ENCODE results near the gene CDKL2.

The CDKL2 gene

GRCh38 chr4:75605928-75606327 lies 24.4 kb downstream of the CDKL2 start:
- no peak for TF ChIP-seq CTCF (IDR thresholded peaks at IDR 0.05; ENCODE audit: low read length)
- no peak for TF ChIP-seq EZH2 (IDR thresholded peaks at IDR 0.05; ENCODE audit: borderline replicate concordance, low read length)
- Histone ChIP-seq H3K9me3 (ENCODE audit: low read length) (no peaks in the 10 kb centered on the region), H3K79me2 (ENCODE audit: insufficient read depth, low read length) (no peaks in the 10 kb centered on the region), H3K9ac (ENCODE audit: low read length) (no peak overlapping the region), H3K27ac (ENCODE audit: low read depth, low read length, poor library complexity, severe bottlenecking) (no peak overlapping the region), H3K4me3 (ENCODE audit: low read depth, low read length, poor library complexity, severe bottlenecking) (no peak overlapping the region), H3F3A (ENCODE audit: insufficient read depth, low read length) (no peaks in the 10 kb centered on the region), H3K4me2 (ENCODE audit: low read length) (no peak overlapping the region), H2AFZ (ENCODE audit: low read length) (no peak overlapping the region), H3K4me1 (ENCODE audit: insufficient read depth, low read length, severe bottlenecking) (no peaks in the 10 kb centered on the region), H3K9me2 (ENCODE audit: low read depth, low read length) (no peaks in the 10 kb centered on the region), H3K27me3 (ENCODE audit: insufficient read depth, low read length) (no peaks in the 10 kb centered on the region), H3K36me3 (ENCODE audit: insufficient read depth, low read length) (no peaks in the 10 kb centered on the region), H4K20me1 (ENCODE audit: insufficient read depth, low read length) (no peaks in the 10 kb centered on the region)

GRCh38 chr4:75599647-75600046 lies 30.7 kb downstream of the CDKL2 start:
- H3K4me1 ChIP-seq (ENCODE audit: insufficient read depth, low read length, severe bottlenecking): no peaks in the 10 kb centered on the region
- H4K20me1 ChIP-seq (ENCODE audit: insufficient read depth, low read length): no peaks in the 10 kb centered on the region
- no peak for TF ChIP-seq CTCF (IDR thresholded peaks at IDR 0.05; ENCODE audit: low read length)
- no peak overlapping the region for H3K4me3 ChIP-seq (ENCODE audit: low read depth, low read length, poor library complexity, severe bottlenecking)
- H3K9me2 ChIP-seq (ENCODE audit: low read depth, low read length): no peaks in the 10 kb centered on the region
- no peak overlapping the region for H3K4me2 ChIP-seq (ENCODE audit: low read length)
- no peaks in the 10 kb centered on the region for H3K9me3 ChIP-seq (ENCODE audit: low read length)
- no peak overlapping the region for H2AFZ ChIP-seq (ENCODE audit: low read length)
- no peaks in the 10 kb centered on the region for H3K79me2 ChIP-seq (ENCODE audit: insufficient read depth, low read length)
- no peaks in the 10 kb centered on the region for H3K36me3 ChIP-seq (ENCODE audit: insufficient read depth, low read length)
- H3K27me3 ChIP-seq (ENCODE audit: insufficient read depth, low read length): no peaks in the 10 kb centered on the region
- no peaks in the 10 kb centered on the region for H3F3A ChIP-seq (ENCODE audit: insufficient read depth, low read length)
- H3K9ac ChIP-seq (ENCODE audit: low read length): no peak overlapping the region
- no peak overlapping the region for H3K27ac ChIP-seq (ENCODE audit: low read depth, low read length, poor library complexity, severe bottlenecking)

GRCh38 chr4:75598390-75598789 lies 31.9 kb downstream of the CDKL2 start:
- Histone ChIP-seq H3F3A (ENCODE audit: insufficient read depth, low read length) (no peaks in the 10 kb centered on the region), H2AFZ (ENCODE audit: low read length) (no peak overlapping the region), H4K20me1 (ENCODE audit: insufficient read depth, low read length) (no peaks in the 10 kb centered on the region), H3K4me3 (ENCODE audit: low read depth, low read length, poor library complexity, severe bottlenecking) (no peak overlapping the region), H3K27ac (ENCODE audit: low read depth, low read length, poor library complexity, severe bottlenecking) (no peak overlapping the region), H3K9me3 (ENCODE audit: low read length) (no peaks in the 10 kb centered on the region), H3K9me2 (ENCODE audit: low read depth, low read length) (no peaks in the 10 kb centered on the region), H3K4me2 (ENCODE audit: low read length) (no peak overlapping the region), H3K9ac (ENCODE audit: low read length) (no peak overlapping the region), H3K36me3 (ENCODE audit: insufficient read depth, low read length) (no peaks in the 10 kb centered on the region), H3K27me3 (ENCODE audit: insufficient read depth, low read length) (no peaks in the 10 kb centered on the region), H3K79me2 (ENCODE audit: insufficient read depth, low read length) (no peaks in the 10 kb centered on the region), H3K4me1 (ENCODE audit: insufficient read depth, low read length, severe bottlenecking) (no peaks in the 10 kb centered on the region)
- TF ChIP-seq EZH2 (IDR thresholded peaks at IDR 0.05; ENCODE audit: borderline replicate concordance, low read length): no peak
- no peak for TF ChIP-seq CTCF (IDR thresholded peaks at IDR 0.05; ENCODE audit: low read length)
